ENCODE results near the gene DDOST.

- TF ChIP-seq GATA2 (IDR thresholded peaks at IDR 0.05; ENCODE audit: low read depth, low read length), result no peak
- no peak for TF ChIP-seq GATA3 (IDR thresholded peaks at IDR 0.05; ENCODE audit: low read depth, low read length)
These were observed 20.8 kb upstream of the DDOST start for GRCh38 chr1:20681999-20682398.

All from SH-SY5Y (cell line).